Measurements from ENCODE around the gene RBFOX2.
A peak's percentile ranks its signal among the peaks of the same experiment; 100 is the strongest.
"Not testable (repeated sequence)": the region's sequence is repeated elsewhere in the genome, so short reads cannot be mapped to it uniquely, and the experiment has no call there.

RBFOX2 gene

DNA sequence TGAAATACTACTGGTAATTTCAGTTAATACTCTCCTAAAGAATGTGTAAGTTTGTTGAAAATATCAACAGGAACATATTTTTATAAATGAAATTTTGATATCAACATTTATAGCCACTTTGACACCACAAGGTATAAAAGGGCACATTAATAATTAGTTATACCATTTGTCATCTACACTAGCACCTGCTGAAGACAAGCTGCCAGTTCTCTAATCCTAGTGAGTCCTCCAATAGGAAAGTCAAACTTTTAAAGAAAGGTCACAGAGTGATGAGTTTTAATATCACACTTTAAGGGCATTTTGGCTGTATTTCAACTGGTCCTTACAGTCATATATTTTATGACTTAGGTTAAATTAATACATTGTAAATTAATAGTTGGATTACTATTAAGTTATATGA, 258.6 kb downstream of the RBFOX2 start:
- DNase-seq (ENCODE audit: low read depth) = no peak
- no peak overlapping the region for H3K4me3 ChIP-seq (ENCODE audit: low read depth, low read length)

DNA sequence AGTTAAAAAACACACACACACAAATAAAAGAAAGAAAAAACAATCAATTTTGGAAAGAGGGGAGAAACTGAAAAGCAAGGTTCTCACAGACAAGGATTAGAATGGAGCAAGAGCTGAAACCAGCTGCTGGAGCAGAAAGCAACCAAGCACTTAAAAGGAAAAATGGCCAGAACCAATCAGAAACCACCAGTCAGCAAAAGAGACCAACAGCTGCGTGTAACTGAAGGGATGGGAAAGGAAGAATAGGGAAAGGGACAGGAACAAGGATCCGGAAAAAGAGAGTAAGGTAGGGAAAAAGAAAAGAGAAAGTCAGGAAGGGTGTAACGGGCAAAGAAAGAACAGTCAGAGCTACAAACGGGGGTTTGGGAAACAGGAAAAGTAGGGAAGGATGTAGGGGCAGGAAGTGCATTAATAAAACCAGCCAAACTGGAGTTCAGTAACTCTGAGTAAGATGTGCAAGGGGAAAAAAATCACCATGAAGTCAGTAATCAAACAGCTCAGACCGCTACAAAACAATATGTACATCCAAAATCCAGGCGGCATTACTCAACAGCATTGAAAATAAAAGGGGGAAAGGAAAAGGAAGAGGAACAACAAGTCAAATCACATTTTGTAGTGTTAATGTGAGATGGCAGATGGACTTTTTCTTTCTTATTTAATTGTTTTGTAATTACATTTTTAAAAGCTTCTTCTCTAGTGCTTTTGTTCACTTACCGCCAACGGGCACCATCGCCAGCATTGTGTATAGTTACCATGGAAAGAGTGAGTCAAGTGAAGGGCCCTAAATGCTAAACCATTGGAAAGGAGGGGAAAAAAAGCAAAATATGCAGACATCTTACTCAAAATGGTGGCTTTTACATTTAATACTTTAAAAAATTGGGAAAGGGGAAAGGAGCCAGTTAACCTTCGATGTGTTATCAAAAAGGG, 261.7 kb downstream of the RBFOX2 start:
- DNase-seq (ENCODE audit: low read depth) = no peak

DNA sequence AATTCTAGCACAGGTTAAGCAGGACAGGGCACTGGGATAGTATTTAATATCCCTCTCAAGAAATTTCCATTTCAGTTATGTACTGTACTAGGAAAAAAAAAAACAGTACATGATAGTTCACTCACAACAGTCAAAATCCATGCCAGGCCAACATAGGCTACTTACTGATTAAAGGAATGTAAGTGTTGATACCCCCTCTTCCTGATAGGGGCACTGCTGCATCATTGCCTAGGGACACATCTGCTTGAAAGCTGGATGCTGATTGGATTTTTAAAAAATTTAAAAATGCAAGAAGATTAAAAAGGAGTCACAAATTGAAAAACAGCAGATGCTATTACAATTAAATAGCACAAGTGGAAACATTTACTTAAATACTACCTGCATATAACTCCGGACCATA, 267.6 kb downstream of the RBFOX2 start:
- H3K4me3 ChIP-seq (ENCODE audit: low read depth, low read length) = no peak overlapping the region
- no peak for DNase-seq (ENCODE audit: low read depth)

More for the DNA sequence above, 261.7 kb downstream of the RBFOX2 start:
- no peak overlapping the region for H3K4me3 ChIP-seq (ENCODE audit: low read depth, low read length)

DNA sequence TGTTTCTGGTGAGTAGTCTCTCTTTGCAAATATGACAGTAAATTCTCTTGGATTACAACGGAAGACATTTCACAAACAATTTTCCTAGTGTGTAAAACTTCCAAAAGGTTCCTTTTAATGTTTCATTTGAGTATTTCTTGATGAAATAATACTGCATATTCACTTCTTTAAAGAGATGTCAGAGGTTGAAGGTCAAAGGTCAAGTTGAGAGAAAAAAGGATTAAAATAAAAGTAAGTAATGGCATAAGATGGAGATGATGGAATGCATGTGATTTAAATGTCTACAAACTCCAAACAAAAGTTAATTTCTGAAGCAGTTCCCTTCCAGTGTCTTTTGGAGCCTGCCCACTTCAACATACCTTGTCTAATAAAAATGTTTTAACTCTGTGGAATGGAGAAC, 270.2 kb downstream of the RBFOX2 start:
- H3K4me3 ChIP-seq (ENCODE audit: low read depth, low read length) = no peak overlapping the region
- no peak for DNase-seq (ENCODE audit: low read depth)

DNA sequence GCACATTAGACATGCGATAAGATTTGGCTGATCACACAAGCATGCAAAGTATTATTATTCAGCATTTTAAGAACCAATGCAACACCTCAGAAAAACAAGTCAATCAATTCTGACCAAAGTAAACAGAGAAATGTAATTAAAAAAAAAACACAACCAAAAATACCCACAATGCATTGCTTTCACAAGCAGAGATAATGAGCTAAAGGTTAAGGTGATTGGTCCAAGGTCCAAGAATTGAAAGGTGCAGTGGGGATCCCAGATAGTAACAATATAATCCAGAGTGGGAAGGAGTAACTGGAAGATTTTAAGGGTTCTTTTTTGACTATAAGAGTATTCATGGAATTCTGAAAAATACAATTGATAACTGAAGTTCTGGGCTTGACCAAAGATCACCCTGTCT, 271.9 kb downstream of the RBFOX2 start:
- no peak for DNase-seq (ENCODE audit: low read depth)
- no peak overlapping the region for H3K4me3 ChIP-seq (ENCODE audit: low read depth, low read length)

DNA sequence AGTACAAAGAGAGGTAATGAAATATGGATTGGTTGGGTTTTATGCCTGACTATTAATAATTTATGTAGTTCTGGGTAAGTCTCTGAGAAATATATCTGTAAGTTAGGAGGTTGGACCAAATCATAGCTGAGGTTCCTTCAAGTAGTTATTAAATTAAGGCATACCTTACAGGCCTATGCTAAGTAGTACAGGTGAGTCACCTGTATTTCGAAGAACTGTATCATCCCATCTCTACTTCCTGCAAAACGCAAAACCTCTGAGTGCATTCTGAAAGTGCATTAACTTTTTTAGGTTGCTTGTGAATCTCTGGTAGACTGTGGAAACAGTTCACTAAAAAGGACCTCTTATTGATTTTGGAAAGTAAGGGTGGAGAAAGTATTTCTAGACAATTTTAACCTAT, 273.9 kb downstream of the RBFOX2 start:
- H3K4me3 ChIP-seq (ENCODE audit: low read depth, low read length) = no peak overlapping the region
- DNase-seq (ENCODE audit: low read depth) = no peak

GRCh38 chr22:35752863-35753189, 275.8 kb downstream of the RBFOX2 start:
- no peak for DNase-seq (ENCODE audit: low read depth)
- no peak overlapping the region for H3K4me3 ChIP-seq (ENCODE audit: low read depth, low read length)

- no peak overlapping the region for H3K4me3 ChIP-seq (ENCODE audit: low read depth, low read length)
- DNase-seq (ENCODE audit: low read depth) = no peak
Observed at GRCh38 chr22:35752006-35752862, 276.4 kb downstream of the RBFOX2 start.

DNA sequence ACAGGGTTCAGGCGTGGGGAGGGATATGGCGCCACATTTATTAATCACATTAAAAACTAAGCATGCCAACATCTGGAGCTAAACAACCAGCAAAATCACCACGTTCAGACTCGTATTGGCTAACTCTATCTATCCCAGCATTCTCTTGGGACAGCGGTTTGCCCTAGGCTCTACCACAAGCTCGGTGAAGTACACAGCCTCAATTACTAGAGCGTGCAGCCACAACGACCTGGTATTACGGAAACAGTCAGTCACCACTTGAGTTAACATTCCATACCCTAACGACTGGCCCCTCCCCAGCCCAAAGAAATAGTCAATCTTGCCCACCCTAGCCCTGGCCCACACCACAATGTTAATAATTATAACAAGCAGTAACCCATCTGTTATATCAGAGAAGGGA, 278.8 kb downstream of the RBFOX2 start:
- H3K4me3 ChIP-seq (ENCODE audit: low read depth, low read length) = no peak overlapping the region
- no peak for DNase-seq (ENCODE audit: low read depth)

DNA sequence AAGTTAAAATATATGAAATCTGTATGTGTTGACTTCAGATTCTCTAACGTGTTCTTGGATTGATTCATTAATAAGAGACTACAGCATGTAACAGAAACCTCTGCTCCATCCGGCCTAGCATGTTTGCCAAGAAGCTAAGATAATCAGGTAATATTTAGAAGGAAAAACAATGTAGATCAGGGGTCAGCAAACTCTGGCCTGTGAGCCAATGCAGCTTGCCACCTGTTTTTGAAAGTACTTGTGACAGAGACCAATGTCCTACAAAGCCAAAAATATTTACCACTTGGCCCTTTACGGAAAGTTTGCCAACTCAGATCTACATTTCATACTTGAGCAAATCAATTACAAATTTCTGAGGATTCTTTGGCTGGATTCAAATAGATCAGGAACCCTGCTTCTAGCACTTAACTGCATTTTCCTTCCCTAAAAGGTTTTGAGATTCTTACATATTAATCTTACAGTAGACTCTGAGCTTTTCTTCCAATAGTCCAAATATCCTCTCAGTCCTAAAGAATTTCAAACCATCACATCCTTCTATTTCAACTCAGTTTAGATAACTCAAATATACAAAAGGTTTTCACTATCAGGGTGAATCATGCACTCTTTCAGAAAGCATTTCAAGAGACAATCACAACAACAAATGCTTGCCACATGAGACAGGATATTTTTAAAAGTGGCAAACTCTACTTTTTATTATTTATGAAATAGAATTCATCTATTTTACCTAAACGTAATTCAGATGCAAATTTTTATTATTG, 281.5 kb downstream of the RBFOX2 start:
- DNase-seq (ENCODE audit: low read depth) = no peak
- H3K4me3 ChIP-seq (ENCODE audit: low read depth, low read length) = no peak overlapping the region

GRCh38 chr22:35746248-35746647, 282.4 kb downstream of the RBFOX2 start:
- DNase-seq (ENCODE audit: low read depth) = no peak

GRCh38 chr22:35743326-35743860, 285.2 kb downstream of the RBFOX2 start:
- no peak for DNase-seq (ENCODE audit: low read depth)
- no peak overlapping the region for H3K4me3 ChIP-seq (ENCODE audit: low read depth, low read length)

More at GRCh38 chr22:35746248-35746647, 282.4 kb downstream of the RBFOX2 start:
- H3K4me3 ChIP-seq (ENCODE audit: low read depth, low read length) = no peak overlapping the region

DNA sequence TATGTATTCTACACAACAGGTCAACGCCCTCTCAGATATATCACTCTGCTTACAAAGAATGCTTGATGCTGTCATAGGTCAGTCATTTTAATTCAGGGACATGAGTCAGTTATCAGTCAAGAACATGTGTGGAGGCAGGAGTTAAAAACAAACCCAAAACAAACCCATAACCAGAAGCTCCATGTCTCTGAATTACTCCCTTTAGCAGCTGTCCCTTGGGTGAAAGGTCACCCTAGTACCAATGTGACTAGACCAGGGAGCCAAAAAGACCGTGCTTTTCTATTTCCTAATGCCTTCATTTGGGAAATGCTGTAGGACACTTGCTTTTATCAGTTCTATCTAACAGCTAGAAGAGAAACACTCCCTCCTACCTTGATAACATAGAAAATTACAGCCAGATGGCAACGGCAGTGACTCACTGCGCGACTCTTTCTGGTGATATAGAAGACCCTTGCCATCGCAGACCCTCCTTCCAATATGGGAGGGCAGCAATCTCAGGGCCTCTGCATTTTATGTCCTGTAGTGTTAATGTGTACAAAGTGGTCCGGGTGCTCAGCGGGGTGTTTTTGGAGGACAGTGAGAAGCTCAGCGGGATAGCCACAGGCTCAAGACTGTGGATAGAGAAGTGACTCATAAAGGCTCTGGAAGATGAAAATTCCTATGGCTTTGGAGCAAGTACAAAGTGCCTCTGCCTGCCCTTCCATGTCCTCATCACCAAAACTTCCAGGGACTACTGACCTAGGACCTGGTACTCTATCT, 286.1 kb downstream of the RBFOX2 start:
- no peak overlapping the region for H3K4me3 ChIP-seq (ENCODE audit: low read depth, low read length)
- DNase-seq (ENCODE audit: low read depth) = peak; percentile 43

- no peak overlapping the region for H3K4me3 ChIP-seq (ENCODE audit: low read depth, low read length)
- no peak for DNase-seq (ENCODE audit: low read depth)
Observed at GRCh38 chr22:35740616-35741015, 288.0 kb downstream of the RBFOX2 start.

GRCh38 chr22:35739931-35740380, 288.7 kb downstream of the RBFOX2 start:
- DNase-seq (ENCODE audit: low read depth) = no peak
- no peak overlapping the region for H3K4me3 ChIP-seq (ENCODE audit: low read depth, low read length)

- H3K4me3 ChIP-seq (ENCODE audit: low read depth, low read length) = no peak overlapping the region
- no peak for DNase-seq (ENCODE audit: low read depth)
Observed at GRCh38 chr22:35739076-35739930, 289.3 kb downstream of the RBFOX2 start.

DNA sequence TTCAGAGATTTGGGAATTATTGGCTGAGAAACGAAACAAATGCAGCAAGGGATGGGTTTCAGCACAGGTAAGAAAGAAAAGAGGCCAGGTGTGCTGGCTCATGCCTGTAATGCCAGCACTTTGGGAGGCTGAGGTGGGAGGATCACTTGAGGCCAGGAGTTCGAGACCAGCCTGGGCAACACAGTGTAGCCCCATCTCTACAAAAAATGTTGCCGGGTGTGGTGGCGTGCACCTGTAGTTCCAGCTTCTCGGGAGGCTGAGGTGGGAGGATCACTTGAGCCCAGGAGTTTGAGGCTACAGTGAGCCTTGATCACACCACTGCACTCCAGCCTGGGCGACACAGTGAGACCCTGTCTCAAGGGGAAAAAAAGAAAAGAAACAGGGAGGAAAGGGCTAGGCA, 290.7 kb downstream of the RBFOX2 start:
- not testable (repeated sequence) for DNase-seq (ENCODE audit: low read depth); H3K4me3 ChIP-seq (ENCODE audit: low read depth, low read length)

- H3K4me3 ChIP-seq (ENCODE audit: low read depth, low read length) = no peak overlapping the region
- DNase-seq (ENCODE audit: low read depth) = no peak
Observed at GRCh38 chr22:35736701-35737100, 291.9 kb downstream of the RBFOX2 start.
